Uterus (tissue), 2 donors: ENCODE measurements around the gene HIVEP3.

Source experiments
- POLR2A ChIP-seq, 2 donors: fragments of 450-650 bp; IDR thresholded peaks; one replicate each; pipeline ENCODE4 v1.6.1; 2016; ENCODE audit warnings: antibody characterized with exemption in 2 of 2, mild to moderate bottlenecking in 1 of 2, moderate library complexity in 1 of 2
- TF ChIP-seq, protein P1 (sequence below), 4 experiments: fragments of 200-600 bp in 2 of 4; fragments of 450-650 bp in 2 of 4; sonication (generic) in 2 of 4; IDR thresholded peaks; one replicate each; pipeline ENCODE4 v1.5.1; 2016 to 2019; ENCODE audit warnings: antibody characterized with exemption in 4 of 4, mild to moderate bottlenecking in 2 of 4, moderate library complexity in 1 of 4

DNA sequence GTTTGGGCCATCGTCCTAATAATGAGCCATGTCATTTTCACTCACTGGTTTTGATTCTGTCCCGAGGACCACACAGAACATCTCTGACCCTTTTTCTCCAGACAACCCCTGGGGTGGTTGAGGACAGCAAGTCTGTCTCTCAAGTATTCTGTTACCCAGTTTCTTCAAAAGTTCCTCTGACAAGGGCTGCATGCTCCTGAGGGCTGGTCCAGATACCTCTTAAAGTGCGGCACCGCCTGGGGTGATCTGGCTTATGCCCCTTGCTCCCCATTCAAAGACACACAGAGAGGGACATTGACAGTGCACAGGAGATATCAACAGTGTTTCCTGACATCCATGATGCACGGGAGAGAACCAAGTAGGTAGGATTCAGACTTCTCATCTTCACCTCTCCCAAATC is 301.4 kb downstream of the HIVEP3 start:
- TF ChIP-seq, protein P1, sequence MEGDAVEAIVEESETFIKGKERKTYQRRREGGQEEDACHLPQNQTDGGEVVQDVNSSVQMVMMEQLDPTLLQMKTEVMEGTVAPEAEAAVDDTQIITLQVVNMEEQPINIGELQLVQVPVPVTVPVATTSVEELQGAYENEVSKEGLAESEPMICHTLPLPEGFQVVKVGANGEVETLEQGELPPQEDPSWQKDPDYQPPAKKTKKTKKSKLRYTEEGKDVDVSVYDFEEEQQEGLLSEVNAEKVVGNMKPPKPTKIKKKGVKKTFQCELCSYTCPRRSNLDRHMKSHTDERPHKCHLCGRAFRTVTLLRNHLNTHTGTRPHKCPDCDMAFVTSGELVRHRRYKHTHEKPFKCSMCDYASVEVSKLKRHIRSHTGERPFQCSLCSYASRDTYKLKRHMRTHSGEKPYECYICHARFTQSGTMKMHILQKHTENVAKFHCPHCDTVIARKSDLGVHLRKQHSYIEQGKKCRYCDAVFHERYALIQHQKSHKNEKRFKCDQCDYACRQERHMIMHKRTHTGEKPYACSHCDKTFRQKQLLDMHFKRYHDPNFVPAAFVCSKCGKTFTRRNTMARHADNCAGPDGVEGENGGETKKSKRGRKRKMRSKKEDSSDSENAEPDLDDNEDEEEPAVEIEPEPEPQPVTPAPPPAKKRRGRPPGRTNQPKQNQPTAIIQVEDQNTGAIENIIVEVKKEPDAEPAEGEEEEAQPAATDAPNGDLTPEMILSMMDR (IDR thresholded peaks at IDR 0.05), result no peak
- no peak for TF ChIP-seq POLR2A (IDR thresholded peaks at IDR 0.05)
